HepG2 (cell line): ENCODE results near the gene SGCE. TPM values are rescaled to one million over a fixed set of nuclear protein-coding genes. Genes with fewer than 3 reads are reported as not detected.
A peak's percentile ranks its signal among the peaks of the same experiment; 100 is the strongest.

Experiments
- CBX5 ChIP-seq: sonication (generic); formaldehyde crosslinking; IDR thresholded peaks from 2 replicates; pipeline ENCODE4 v1.4.0; 2020; ENCODE audit warnings: missing genetic modification reagents, borderline replicate concordance
- FOSL2 ChIP-seq: sonication (generic); formaldehyde crosslinking; IDR thresholded peaks from 2 replicates; pipeline ENCODE4 v1.4.0; 2020; ENCODE audit warnings: missing genetic modification reagents
- FOXP1 ChIP-seq, 2 experiments: fragments of 450-650 bp in 1 of 2; IDR thresholded peaks; 2 replicates each; pipeline ENCODE4 v1.6.1; 2017 to 2018; ENCODE audit warnings: antibody characterized with exemption in 1 of 2
- GABPB1 ChIP-seq: IDR thresholded peaks from 2 replicates; pipeline ENCODE4 v1.6.1; 2016; ENCODE audit warnings: mild to moderate bottlenecking, missing genetic modification reagents, moderate library complexity, missing compliant biosample characterization
- GTF3A ChIP-seq: sonication (generic); formaldehyde crosslinking; conservative IDR thresholded peaks from 2 replicates; pipeline ENCODE4 v1.4.0; 2020; ENCODE audit warnings: mild to moderate bottlenecking, missing genetic modification reagents
- NCOA2 ChIP-seq: sonication (generic); formaldehyde crosslinking; IDR thresholded peaks from 2 replicates; pipeline ENCODE4 v1.8.0; 2022; ENCODE audit warnings: inconsistent platforms
- PCBP1 ChIP-seq: fragments of 200-400 bp; formaldehyde crosslinking; IDR thresholded peaks from 2 replicates; pipeline ENCODE4 v1.6.1; 2017; ENCODE audit warnings: mild to moderate bottlenecking, low read depth, low read length, borderline replicate concordance
- PRMT3 ChIP-seq: sonication (generic); formaldehyde crosslinking; IDR thresholded peaks from 2 replicates; pipeline ENCODE4 v1.8.1; 2022; ENCODE audit warnings: low read depth, mild to moderate bottlenecking, moderate library complexity, missing genetic modification reagents, borderline replicate concordance
- ZSCAN21 ChIP-seq: sonication (generic); formaldehyde crosslinking; IDR thresholded peaks from 2 replicates; pipeline ENCODE4 v1.8.0; 2022; ENCODE audit warnings: mild to moderate bottlenecking, missing genetic modification reagents, moderate library complexity, borderline replicate concordance
- polyA plus RNA-seq, 8 experiments: library from polyadenylated mRNA; depleted of rRNA in 3 of 8; stranded (reverse) in 7 of 8; unstranded in 1 of 8; fragments of >200 nt; fragmentation: Illumina TruSeq in 4 of 8; extraction: Trizol in 4 of 8; gene quantifications; 2 replicates each; pipeline versions ENCODE4 v1.2.1 to v1.2.3, GENCODE V29; 2011 to 2016; ENCODE audit warnings: low read depth in 4 of 8, missing spikeins in 1 of 8, mixed read lengths in 1 of 8; ENCODE audit not compliant: insufficient read depth in 1 of 8
- total RNA-seq, 5 experiments: library from RNA; depleted of rRNA; stranded (reverse); fragments of >200 nt; fragmentation: Illumina TruSeq; extraction: Trizol; gene quantifications; 2 replicates each; pipeline ENCODE4 v1.2.3, GENCODE V29; 2016; ENCODE audit warnings: low read depth in 1 of 5
- TF ChIP-seq, protein P1 (sequence below): IDR thresholded peaks from 2 replicates; pipeline ENCODE4 v1.6.1; 2018; ENCODE audit warnings: missing genetic modification reagents
- TF ChIP-seq, protein P2 (sequence below), 2 experiments: fragments of 450-650 bp in 1 of 2; sonication (generic) in 1 of 2; formaldehyde crosslinking; IDR thresholded peaks; 2 replicates each; pipeline versions ENCODE4 v1.5.0 to v1.8.0; 2020 to 2022; ENCODE audit warnings: mild to moderate bottlenecking in 1 of 2, missing genetic modification reagents in 1 of 2
- TF ChIP-seq, protein P3 (sequence below), 2 experiments: sonication (generic) in 1 of 2; formaldehyde crosslinking in 1 of 2; IDR thresholded peaks; 2 replicates each; pipeline versions ENCODE4 v1.4.0 to v1.6.1; 2018 to 2020; ENCODE audit warnings: missing genetic modification reagents in 2 of 2, borderline replicate concordance in 1 of 2, low read depth in 1 of 2, mild to moderate bottlenecking in 1 of 2, missing biosample characterization in 1 of 2
- TF ChIP-seq, protein P4 (sequence below): sonication (generic); formaldehyde crosslinking; IDR thresholded peaks from 2 replicates; pipeline ENCODE4 v1.8.0; 2022; ENCODE audit warnings: mild to moderate bottlenecking, missing genetic modification reagents, borderline replicate concordance
- TF ChIP-seq, protein P5 (sequence below): sonication (generic); formaldehyde crosslinking; conservative IDR thresholded peaks from 2 replicates; pipeline ENCODE4 v1.8.0; 2022; ENCODE audit warnings: low read depth, missing genetic modification reagents
- TF ChIP-seq, protein P6 (sequence below): sonication (generic); formaldehyde crosslinking; IDR thresholded peaks from 2 replicates; pipeline ENCODE4 v1.5.0; 2020; ENCODE audit warnings: missing genetic modification reagents
- TF ChIP-seq, protein P7 (sequence below): IDR thresholded peaks from 2 replicates; pipeline ENCODE4 v1.6.1; 2016; ENCODE audit warnings: low read depth, control low read depth

Gene SGCE
- total and polyA plus RNA-seq, 2 of the 13 experiments (the other 11 are each of a cell fraction or from before 2014, with no cell fraction given), result 52.3 to 71.1 TPM

DNA sequence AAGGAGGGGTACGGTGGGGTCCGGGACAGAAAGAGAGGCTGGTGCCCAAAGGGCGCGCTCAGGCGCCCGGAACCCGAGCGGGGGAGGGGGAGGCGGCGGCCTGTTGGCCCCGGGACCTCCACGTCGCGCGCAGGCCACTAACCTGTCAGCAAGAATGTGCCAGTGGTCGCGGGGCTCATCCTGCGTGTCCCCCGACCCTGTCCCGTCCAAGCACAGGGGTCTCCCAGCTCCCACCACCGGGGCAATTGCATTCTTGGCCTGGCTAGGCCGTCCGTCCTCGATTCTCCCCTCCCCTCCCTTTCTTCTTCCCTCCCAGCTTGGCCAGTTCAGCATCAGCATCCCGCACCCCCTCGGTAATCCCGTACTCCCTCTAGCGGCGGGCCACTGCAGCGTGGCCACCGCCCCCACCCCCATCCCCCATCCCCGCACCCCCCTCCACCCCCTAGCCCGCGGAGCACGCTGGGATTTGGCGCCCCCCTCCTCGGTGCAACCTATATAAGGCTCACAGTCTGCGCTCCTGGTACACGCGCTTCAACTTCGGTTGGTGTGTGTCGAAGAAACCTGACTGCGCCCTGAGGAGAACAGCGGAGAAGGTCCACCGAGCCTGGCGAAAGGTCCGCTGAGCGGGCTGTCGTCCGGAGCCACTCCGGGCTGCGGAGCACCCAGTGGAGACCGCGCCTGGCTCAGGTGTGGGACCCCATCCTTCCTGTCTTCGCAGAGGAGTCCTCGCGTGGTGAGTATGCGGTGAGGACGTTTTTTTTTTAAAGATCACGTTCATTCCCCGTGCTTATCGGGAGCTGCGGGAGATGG, at the start of gene SGCE (continued):
- TF ChIP-seq, protein P1, sequence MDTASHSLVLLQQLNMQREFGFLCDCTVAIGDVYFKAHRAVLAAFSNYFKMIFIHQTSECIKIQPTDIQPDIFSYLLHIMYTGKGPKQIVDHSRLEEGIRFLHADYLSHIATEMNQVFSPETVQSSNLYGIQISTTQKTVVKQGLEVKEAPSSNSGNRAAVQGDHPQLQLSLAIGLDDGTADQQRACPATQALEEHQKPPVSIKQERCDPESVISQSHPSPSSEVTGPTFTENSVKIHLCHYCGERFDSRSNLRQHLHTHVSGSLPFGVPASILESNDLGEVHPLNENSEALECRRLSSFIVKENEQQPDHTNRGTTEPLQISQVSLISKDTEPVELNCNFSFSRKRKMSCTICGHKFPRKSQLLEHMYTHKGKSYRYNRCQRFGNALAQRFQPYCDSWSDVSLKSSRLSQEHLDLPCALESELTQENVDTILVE (CRISPR knock-in tag), result peak; percentile 46; the same call in 1 of the 2 replicates
- TF ChIP-seq PCBP1 (0 out of 2 replicates have a peak, but pooled peaks have one; percentile 81), GTF3A (CRISPR knock-in tag) (no peak), PRMT3 (peak; percentile 45; the same call in 1 of the 2 replicates), ZSCAN21 (peak; percentile 50; the same call in 1 of the 2 replicates), FOSL2 (no peak), CBX5 (CRISPR knock-in tag) (0 out of 2 replicates have a peak, but pooled peaks have one; percentile 57), GABPB1 (CRISPR knock-in tag) (peak; percentile 42; the same call in 1 of the 2 replicates), FOXP1 (IDR thresholded peaks at IDR 0.05) (no peak), FOXP1 (CRISPR knock-in tag; IDR thresholded peaks at IDR 0.05) (no peak), NCOA2 (peak; percentile 31; the same call in 1 of the 2 replicates)
- TF ChIP-seq, protein P2, sequence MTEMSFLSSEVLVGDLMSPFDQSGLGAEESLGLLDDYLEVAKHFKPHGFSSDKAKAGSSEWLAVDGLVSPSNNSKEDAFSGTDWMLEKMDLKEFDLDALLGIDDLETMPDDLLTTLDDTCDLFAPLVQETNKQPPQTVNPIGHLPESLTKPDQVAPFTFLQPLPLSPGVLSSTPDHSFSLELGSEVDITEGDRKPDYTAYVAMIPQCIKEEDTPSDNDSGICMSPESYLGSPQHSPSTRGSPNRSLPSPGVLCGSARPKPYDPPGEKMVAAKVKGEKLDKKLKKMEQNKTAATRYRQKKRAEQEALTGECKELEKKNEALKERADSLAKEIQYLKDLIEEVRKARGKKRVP (CRISPR knock-in tag; IDR thresholded peaks at IDR 0.05), result no peak
- TF ChIP-seq, protein P3, sequence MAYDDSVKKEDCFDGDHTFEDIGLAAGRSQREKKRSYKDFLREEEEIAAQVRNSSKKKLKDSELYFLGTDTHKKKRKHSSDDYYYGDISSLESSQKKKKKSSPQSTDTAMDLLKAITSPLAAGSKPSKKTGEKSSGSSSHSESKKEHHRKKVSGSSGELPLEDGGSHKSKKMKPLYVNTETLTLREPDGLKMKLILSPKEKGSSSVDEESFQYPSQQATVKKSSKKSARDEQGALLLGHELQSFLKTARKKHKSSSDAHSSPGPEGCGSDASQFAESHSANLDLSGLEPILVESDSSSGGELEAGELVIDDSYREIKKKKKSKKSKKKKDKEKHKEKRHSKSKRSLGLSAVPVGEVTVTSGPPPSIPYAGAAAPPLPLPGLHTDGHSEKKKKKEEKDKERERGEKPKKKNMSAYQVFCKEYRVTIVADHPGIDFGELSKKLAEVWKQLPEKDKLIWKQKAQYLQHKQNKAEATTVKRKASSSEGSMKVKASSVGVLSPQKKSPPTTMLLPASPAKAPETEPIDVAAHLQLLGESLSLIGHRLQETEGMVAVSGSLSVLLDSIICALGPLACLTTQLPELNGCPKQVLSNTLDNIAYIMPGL (CRISPR knock-in tag; IDR thresholded peaks at IDR 0.05; ENCODE audit: borderline replicate concordance in 1 of 2, low read depth in 1 of 2), result peak in 1 of 2 experiments; percentile 75; a peak in 2 of 4 replicates
- TF ChIP-seq, protein P4, sequence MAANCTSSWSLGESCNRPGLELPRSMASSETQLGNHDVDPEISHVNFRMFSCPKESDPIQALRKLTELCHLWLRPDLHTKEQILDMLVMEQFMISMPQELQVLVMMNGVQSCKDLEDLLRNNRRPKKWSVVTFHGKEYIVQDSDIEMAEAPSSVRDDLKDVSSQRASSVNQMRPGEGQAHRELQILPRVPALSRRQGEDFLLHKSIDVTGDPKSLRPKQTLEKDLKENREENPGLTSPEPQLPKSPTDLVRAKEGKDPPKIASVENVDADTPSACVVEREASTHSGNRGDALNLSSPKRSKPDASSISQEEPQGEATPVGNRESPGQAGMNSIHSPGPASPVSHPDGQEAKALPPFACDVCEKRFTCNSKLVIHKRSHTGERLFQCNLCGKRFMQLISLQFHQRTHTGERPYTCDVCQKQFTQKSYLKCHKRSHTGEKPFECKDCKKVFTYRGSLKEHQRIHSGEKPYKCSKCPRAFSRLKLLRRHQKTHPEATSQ (CRISPR knock-in tag), result peak; percentile 77; the same call in 1 of the 2 replicates
- TF ChIP-seq, protein P5, sequence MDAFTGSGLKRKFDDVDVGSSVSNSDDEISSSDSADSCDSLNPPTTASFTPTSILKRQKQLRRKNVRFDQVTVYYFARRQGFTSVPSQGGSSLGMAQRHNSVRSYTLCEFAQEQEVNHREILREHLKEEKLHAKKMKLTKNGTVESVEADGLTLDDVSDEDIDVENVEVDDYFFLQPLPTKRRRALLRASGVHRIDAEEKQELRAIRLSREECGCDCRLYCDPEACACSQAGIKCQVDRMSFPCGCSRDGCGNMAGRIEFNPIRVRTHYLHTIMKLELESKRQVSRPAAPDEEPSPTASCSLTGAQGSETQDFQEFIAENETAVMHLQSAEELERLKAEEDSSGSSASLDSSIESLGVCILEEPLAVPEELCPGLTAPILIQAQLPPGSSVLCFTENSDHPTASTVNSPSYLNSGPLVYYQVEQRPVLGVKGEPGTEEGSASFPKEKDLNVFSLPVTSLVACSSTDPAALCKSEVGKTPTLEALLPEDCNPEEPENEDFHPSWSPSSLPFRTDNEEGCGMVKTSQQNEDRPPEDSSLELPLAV, result no peak
- TF ChIP-seq, protein P6, sequence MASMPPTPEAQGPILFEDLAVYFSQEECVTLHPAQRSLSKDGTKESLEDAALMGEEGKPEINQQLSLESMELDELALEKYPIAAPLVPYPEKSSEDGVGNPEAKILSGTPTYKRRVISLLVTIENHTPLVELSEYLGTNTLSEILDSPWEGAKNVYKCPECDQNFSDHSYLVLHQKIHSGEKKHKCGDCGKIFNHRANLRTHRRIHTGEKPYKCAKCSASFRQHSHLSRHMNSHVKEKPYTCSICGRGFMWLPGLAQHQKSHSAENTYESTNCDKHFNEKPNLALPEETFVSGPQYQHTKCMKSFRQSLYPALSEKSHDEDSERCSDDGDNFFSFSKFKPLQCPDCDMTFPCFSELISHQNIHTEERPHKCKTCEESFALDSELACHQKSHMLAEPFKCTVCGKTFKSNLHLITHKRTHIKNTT (CRISPR knock-in tag), result no peak
- TF ChIP-seq, protein P7, sequence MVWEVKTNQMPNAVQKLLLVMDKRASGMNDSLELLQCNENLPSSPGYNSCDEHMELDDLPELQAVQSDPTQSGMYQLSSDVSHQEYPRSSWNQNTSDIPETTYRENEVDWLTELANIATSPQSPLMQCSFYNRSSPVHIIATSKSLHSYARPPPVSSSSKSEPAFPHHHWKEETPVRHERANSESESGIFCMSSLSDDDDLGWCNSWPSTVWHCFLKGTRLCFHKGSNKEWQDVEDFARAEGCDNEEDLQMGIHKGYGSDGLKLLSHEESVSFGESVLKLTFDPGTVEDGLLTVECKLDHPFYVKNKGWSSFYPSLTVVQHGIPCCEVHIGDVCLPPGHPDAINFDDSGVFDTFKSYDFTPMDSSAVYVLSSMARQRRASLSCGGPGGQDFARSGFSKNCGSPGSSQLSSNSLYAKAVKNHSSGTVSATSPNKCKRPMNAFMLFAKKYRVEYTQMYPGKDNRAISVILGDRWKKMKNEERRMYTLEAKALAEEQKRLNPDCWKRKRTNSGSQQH, result 0 out of 2 replicates have a peak, but pooled peaks have one; percentile 41
